ENCODE results near the gene PSMA1.
A peak's percentile ranks its signal among the peaks of the same experiment; 100 is the strongest.

The PSMA1 gene

GRCh38 chr11:14500181-14500651, 20.0 kb downstream of the PSMA1 start:
- Histone ChIP-seq H3K4me2 (ENCODE audit: low read length) (peak overlapping the region; percentile 79), H3K36me3 (ENCODE audit: insufficient read depth, low read length) (peaks cover 50% of the 10 kb centered on the region), H3K9me2 (ENCODE audit: low read depth, low read length) (no peaks in the 10 kb centered on the region), H3K4me3 (ENCODE audit: low read depth, low read length, poor library complexity, severe bottlenecking) (peak overlapping the region; percentile 85), H3K9me3 (ENCODE audit: low read length) (no peaks in the 10 kb centered on the region), H3K27me3 (ENCODE audit: insufficient read depth, low read length) (no peaks in the 10 kb centered on the region), H3K27ac (ENCODE audit: low read depth, low read length, poor library complexity, severe bottlenecking) (peak overlapping the region; percentile 21), H3K4me1 (ENCODE audit: insufficient read depth, low read length, severe bottlenecking) (peaks cover 20% of the 10 kb centered on the region), H3K79me2 (ENCODE audit: insufficient read depth, low read length) (peaks cover 17% of the 10 kb centered on the region), H3F3A (ENCODE audit: insufficient read depth, low read length) (peaks cover 6% of the 10 kb centered on the region; the same call in 1 of the 2 replicates), H3K9ac (ENCODE audit: low read length) (peak overlapping the region; percentile 65), H2AFZ (ENCODE audit: low read length) (peak overlapping the region; percentile 12; the same call in 1 of the 2 replicates), H4K20me1 (ENCODE audit: insufficient read depth, low read length) (no peaks in the 10 kb centered on the region)
- TF ChIP-seq CTCF (IDR thresholded peaks at IDR 0.05; ENCODE audit: low read length) = no peak
- TF ChIP-seq EZH2 (IDR thresholded peaks at IDR 0.05; ENCODE audit: borderline replicate concordance, low read length) = no peak

GRCh38 chr11:14499560-14500180, 20.5 kb downstream of the PSMA1 start, which contains the start of gene COPB1:
Gene COPB1, minus strand, starts transcription at chr11:14499811. Its CDS starts 883 bp downstream, at chr11:14498928.
- Histone ChIP-seq H3K4me3 (ENCODE audit: low read depth, low read length, poor library complexity, severe bottlenecking) (peak within 1 kb of the TSS; percentile 85), H4K20me1 (ENCODE audit: insufficient read depth, low read length) (no peaks in the 10 kb centered on the region), H3K9ac (ENCODE audit: low read length) (peak within 1 kb of the TSS; percentile 73), H3K27me3 (ENCODE audit: insufficient read depth, low read length) (no peaks in the 10 kb centered on the region), H3K9me3 (ENCODE audit: low read length) (no peaks in the 10 kb centered on the region), H3K9me2 (ENCODE audit: low read depth, low read length) (no peaks in the 10 kb centered on the region), H3K4me2 (ENCODE audit: low read length) (peak within 1 kb of the TSS; percentile 82), H3K27ac (ENCODE audit: low read depth, low read length, poor library complexity, severe bottlenecking) (peak within 1 kb of the TSS; percentile 21), H3K4me1 (ENCODE audit: insufficient read depth, low read length, severe bottlenecking) (peaks cover 20% of the 10 kb centered on the region), H3F3A (ENCODE audit: insufficient read depth, low read length) (peaks cover 6% of the 10 kb centered on the region; the same call in 1 of the 2 replicates), H3K36me3 (ENCODE audit: insufficient read depth, low read length) (peaks cover 50% of the 10 kb centered on the region), H3K79me2 (ENCODE audit: insufficient read depth, low read length) (peaks cover 17% of the 10 kb centered on the region), H2AFZ (ENCODE audit: low read length) (peak within 1 kb of the TSS; percentile 12; the same call in 1 of the 2 replicates)
- TF ChIP-seq CTCF (IDR thresholded peaks at IDR 0.05; ENCODE audit: low read length) (no peak), EZH2 (IDR thresholded peaks at IDR 0.05; ENCODE audit: borderline replicate concordance, low read length) (no peak)

DNA sequence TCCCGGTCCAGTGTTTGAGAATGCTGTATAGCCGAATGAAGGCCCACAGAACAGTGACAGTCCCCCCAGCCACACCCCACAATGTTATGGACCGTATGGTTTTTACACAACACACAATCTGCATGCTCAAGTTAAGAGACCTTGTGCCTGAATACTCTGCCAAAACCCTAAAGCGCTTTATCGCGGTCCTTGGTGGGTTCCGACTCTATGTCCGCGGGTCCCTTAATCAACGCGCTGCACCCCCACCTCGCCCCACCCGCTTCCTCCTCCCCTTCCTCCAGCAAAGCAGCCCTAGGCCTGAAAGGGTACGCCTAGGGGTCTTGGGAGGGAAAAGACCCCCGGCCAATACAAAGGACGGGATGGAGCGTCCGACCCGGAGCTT, 21.0 kb downstream of the PSMA1 start:
- peaks cover 6% of the 10 kb centered on the region; the same call in 1 of the 2 replicates for H3F3A ChIP-seq (ENCODE audit: insufficient read depth, low read length)
- TF ChIP-seq EZH2 (IDR thresholded peaks at IDR 0.05; ENCODE audit: borderline replicate concordance, low read length) (no peak), CTCF (IDR thresholded peaks at IDR 0.05; ENCODE audit: low read length) (no peak)
- peaks cover 50% of the 10 kb centered on the region for H3K36me3 ChIP-seq (ENCODE audit: insufficient read depth, low read length)
- peak overlapping the region; percentile 82 for H3K4me2 ChIP-seq (ENCODE audit: low read length)
- H3K27ac ChIP-seq (ENCODE audit: low read depth, low read length, poor library complexity, severe bottlenecking) = no peak overlapping the region
- H3K9me2 ChIP-seq (ENCODE audit: low read depth, low read length) = no peaks in the 10 kb centered on the region
- H3K9me3 ChIP-seq (ENCODE audit: low read length) = no peaks in the 10 kb centered on the region
- peaks cover 20% of the 10 kb centered on the region for H3K4me1 ChIP-seq (ENCODE audit: insufficient read depth, low read length, severe bottlenecking)
- peak overlapping the region; percentile 85 for H3K4me3 ChIP-seq (ENCODE audit: low read depth, low read length, poor library complexity, severe bottlenecking)
- peak overlapping the region; percentile 73 for H3K9ac ChIP-seq (ENCODE audit: low read length)
- H3K27me3 ChIP-seq (ENCODE audit: insufficient read depth, low read length) = no peaks in the 10 kb centered on the region
- no peak overlapping the region for H2AFZ ChIP-seq (ENCODE audit: low read length)
- peaks cover 17% of the 10 kb centered on the region for H3K79me2 ChIP-seq (ENCODE audit: insufficient read depth, low read length)
- no peaks in the 10 kb centered on the region for H4K20me1 ChIP-seq (ENCODE audit: insufficient read depth, low read length)
